SK-N-SH treated with all-trans-retinoic acid at 6 μM for 48 hours (cell line): Measurements from ENCODE around the gene VRTN.
A peak's percentile ranks its signal among the peaks of the same experiment; 100 is the strongest.

Source experiments
- ATAC-seq: fragments of 200-7000 bp; cut with Tn5 transposase; 3 replicates; pipeline ENCODE4 v1.9.1; 2020; ENCODE audit warnings: mild to moderate bottlenecking, moderate library complexity
- ARNTL ChIP-seq: fragments of 450-650 bp; formaldehyde crosslinking; IDR thresholded peaks from 2 replicates; pipeline ENCODE4 v1.5.0; 2020; ENCODE audit warnings: low read depth, mild to moderate bottlenecking, moderate library complexity, borderline replicate concordance
- BACH2 ChIP-seq: fragments of 250-450 bp; sonication (Bioruptor Pico); IDR thresholded peaks from 2 replicates; pipeline ENCODE4 v1.9.0; 2021; ENCODE audit warnings: mild to moderate bottlenecking, borderline replicate concordance
- CREB5 ChIP-seq: fragments of 250-450 bp; sonication (Bioruptor Pico); IDR thresholded peaks from 2 replicates; pipeline ENCODE4 v1.5.1; 2020; ENCODE audit warnings: low read depth, mild to moderate bottlenecking, moderate library complexity
- CSRNP3 ChIP-seq: fragments of 250-450 bp; sonication (Bioruptor Pico); IDR thresholded peaks from 2 replicates; pipeline ENCODE4 v1.5.1; 2021; ENCODE audit warnings: mild to moderate bottlenecking, moderate library complexity
- ESRRG ChIP-seq: fragments of 250-450 bp; sonication (Bioruptor Pico); IDR thresholded peaks from 2 replicates; pipeline ENCODE4 v1.6.1; 2021; ENCODE audit warnings: mild to moderate bottlenecking
- GLIS3 ChIP-seq: fragments of 250-450 bp; sonication (Bioruptor Pico); IDR thresholded peaks from 2 replicates; pipeline ENCODE4 v1.5.0; 2020; ENCODE audit warnings: mild to moderate bottlenecking, moderate library complexity
- ISL1 ChIP-seq: fragments of 250-450 bp; sonication (Bioruptor Pico); IDR thresholded peaks from 2 replicates; pipeline ENCODE4 v2.1.2; 2022; ENCODE audit warnings: mild to moderate bottlenecking, moderate library complexity
- OSR1 ChIP-seq: fragments of 250-450 bp; sonication (Bioruptor Pico); IDR thresholded peaks from 2 replicates; pipeline ENCODE4 v1.8.0; 2022; ENCODE audit warnings: moderate library complexity, mild to moderate bottlenecking, inconsistent platforms
- PATZ1 ChIP-seq: fragments of 250-450 bp; sonication (Bioruptor Pico); IDR thresholded peaks from 2 replicates; pipeline ENCODE4 v1.8.0; 2020; ENCODE audit warnings: mild to moderate bottlenecking, moderate library complexity, borderline replicate concordance
- POU6F1 ChIP-seq: fragments of 250-450 bp; sonication (Bioruptor Pico); IDR thresholded peaks from 2 replicates; pipeline ENCODE4 v1.8.0; 2021; ENCODE audit warnings: low read depth, mild to moderate bottlenecking, moderate library complexity, borderline replicate concordance
- PPARA ChIP-seq: fragments of 250-450 bp; sonication (Bioruptor Pico); IDR thresholded peaks from 2 replicates; pipeline ENCODE4 v1.5.0; 2020; ENCODE audit warnings: mild to moderate bottlenecking, borderline replicate concordance
- RARB ChIP-seq: fragments of 250-450 bp; sonication (Bioruptor Pico); IDR thresholded peaks from 2 replicates; pipeline ENCODE4 v1.8.0; 2021; ENCODE audit warnings: mild to moderate bottlenecking, moderate library complexity
- SNAI2 ChIP-seq: fragments of 250-450 bp; sonication (Bioruptor Pico); IDR thresholded peaks from 2 replicates; pipeline ENCODE4 v1.5.0; 2020; ENCODE audit warnings: mild to moderate bottlenecking, moderate library complexity
- TCF4 ChIP-seq: fragments of 250-450 bp; sonication (Bioruptor Pico); IDR thresholded peaks from 2 replicates; pipeline ENCODE4 v1.8.0; 2021; ENCODE audit warnings: mild to moderate bottlenecking, moderate library complexity, borderline replicate concordance
- TOX ChIP-seq: fragments of 250-450 bp; sonication (Bioruptor Pico); IDR thresholded peaks from 2 replicates; pipeline ENCODE4 v1.8.0; 2021; ENCODE audit warnings: mild to moderate bottlenecking, moderate library complexity, borderline replicate concordance
- TSHZ2 ChIP-seq: fragments of 250-450 bp; sonication (Bioruptor Pico); IDR thresholded peaks from 2 replicates; pipeline ENCODE4 v1.5.0; 2020; ENCODE audit warnings: mild to moderate bottlenecking, moderate library complexity
- ZC3H10 ChIP-seq: fragments of 250-450 bp; sonication (Bioruptor Pico); IDR thresholded peaks from 2 replicates; pipeline ENCODE4 v1.5.1; 2021; ENCODE audit warnings: mild to moderate bottlenecking, moderate library complexity
- ZFP3 ChIP-seq: fragments of 250-450 bp; sonication (Bioruptor Pico); IDR thresholded peaks from 2 replicates; pipeline ENCODE4 v1.5.0; 2020; ENCODE audit warnings: mild to moderate bottlenecking, moderate library complexity
- ZFP30 ChIP-seq: fragments of 450-650 bp; formaldehyde crosslinking; IDR thresholded peaks from 2 replicates; pipeline ENCODE4 v1.5.0; 2022; ENCODE audit warnings: mild to moderate bottlenecking, moderate library complexity
- ZNF565 ChIP-seq: fragments of 450-650 bp; formaldehyde crosslinking; conservative IDR thresholded peaks from 2 replicates; pipeline ENCODE4 v1.5.0; 2020; ENCODE audit warnings: low read depth, mild to moderate bottlenecking, moderate library complexity
- ZNF70 ChIP-seq: fragments of 450-650 bp; formaldehyde crosslinking; IDR thresholded peaks from 2 replicates; pipeline ENCODE4 v1.5.0; 2020; ENCODE audit warnings: mild to moderate bottlenecking, moderate library complexity
- ZNF8 ChIP-seq: fragments of 450-650 bp; formaldehyde crosslinking; IDR thresholded peaks from 2 replicates; pipeline ENCODE4 v1.5.0; 2020; ENCODE audit warnings: mild to moderate bottlenecking, moderate library complexity

The VRTN gene

GRCh38 chr14:74301594-74302151 is 46.6 kb upstream of the VRTN start:
- no peak for TF ChIP-seq CREB5 (CRISPR knock-in tag)
- TF ChIP-seq GLIS3 (CRISPR knock-in tag), result no peak
- TF ChIP-seq TCF4, result no peak
- TF ChIP-seq SNAI2 (CRISPR knock-in tag), result no peak
- TF ChIP-seq POU6F1 (CRISPR knock-in tag), result no peak
- no peak for TF ChIP-seq ZNF8 (CRISPR knock-in tag)
- no peak for TF ChIP-seq BACH2 (CRISPR knock-in tag)
- no peak for TF ChIP-seq OSR1 (CRISPR knock-in tag)
- no peak for TF ChIP-seq ZFP30
- TF ChIP-seq CSRNP3 (CRISPR knock-in tag), result no peak
- no peak for TF ChIP-seq ISL1 (CRISPR knock-in tag)
- TF ChIP-seq TSHZ2, result no peak
- no peak for TF ChIP-seq ZNF70 (CRISPR knock-in tag)
- TF ChIP-seq RARB (CRISPR knock-in tag), result no peak
- peak; percentile 7 for ATAC-seq

GRCh38 chr14:74302152-74302628 is 46.1 kb upstream of the VRTN start:
- TF ChIP-seq SNAI2 (CRISPR knock-in tag) (no peak), ZFP30 (no peak), POU6F1 (CRISPR knock-in tag) (no peak), GLIS3 (CRISPR knock-in tag) (no peak), TOX (CRISPR knock-in tag) (no peak), OSR1 (CRISPR knock-in tag) (no peak), ZNF565 (CRISPR knock-in tag) (no peak), CSRNP3 (CRISPR knock-in tag) (no peak), PATZ1 (CRISPR knock-in tag) (no peak), ZC3H10 (no peak), ISL1 (CRISPR knock-in tag) (no peak), PPARA (CRISPR knock-in tag) (no peak), TCF4 (no peak), ZNF8 (CRISPR knock-in tag) (no peak), ZFP3 (CRISPR knock-in tag) (no peak), ARNTL (CRISPR knock-in tag) (no peak), TSHZ2 (no peak), RARB (CRISPR knock-in tag) (no peak), ESRRG (CRISPR knock-in tag) (no peak)
- peak; percentile 90 for ATAC-seq
